Measurements from ENCODE around the gene FASN. TPM values are rescaled to one million over a fixed set of nuclear protein-coding genes. Genes with fewer than 3 reads are reported as not detected.
A peak's percentile ranks its signal among the peaks of the same experiment; 100 is the strongest.

FASN gene
- total RNA-seq, 1 experiment from 2014 or later: 89.9 TPM

GRCh38 chr17:82117139-82118090 is 19.4 kb upstream of the FASN start:
- no peak for DNase-seq (ENCODE audit: low spot score)

GRCh38 chr17:82116246-82116645 is 18.2 kb upstream of the FASN start:
- no peak for DNase-seq (ENCODE audit: low spot score)

- DNase-seq (ENCODE audit: low spot score): no peak
Measured at GRCh38 chr17:82114872-82115271, 16.8 kb upstream of the FASN start.

- DNase-seq (ENCODE audit: low spot score): no peak
Measured at GRCh38 chr17:82114447-82114846, 16.4 kb upstream of the FASN start.

GRCh38 chr17:82113941-82114340 is 15.9 kb upstream of the FASN start:
- DNase-seq (ENCODE audit: low spot score): no peak

GRCh38 chr17:82113422-82113821 is 15.4 kb upstream of the FASN start:
- DNase-seq (ENCODE audit: low spot score): no peak

GRCh38 chr17:82112914-82113311 is 14.9 kb upstream of the FASN start:
- DNase-seq (ENCODE audit: low spot score): no peak

- DNase-seq (ENCODE audit: low spot score): no peak
Measured at GRCh38 chr17:82112181-82112913, 14.3 kb upstream of the FASN start.

- DNase-seq (ENCODE audit: low spot score): peak; percentile 37
Measured at GRCh38 chr17:82110298-82110697, 12.3 kb upstream of the FASN start.

GRCh38 chr17:82108961-82109475 is 11.0 kb upstream of the FASN start:
- no peak for DNase-seq (ENCODE audit: low spot score)

GRCh38 chr17:82108496-82108945 is 10.5 kb upstream of the FASN start:
- DNase-seq (ENCODE audit: low spot score): no peak

GRCh38 chr17:82108038-82108437 is 10.0 kb upstream of the FASN start:
- no peak for DNase-seq (ENCODE audit: low spot score)

- DNase-seq (ENCODE audit: low spot score): no peak
Measured at GRCh38 chr17:82107341-82107860, 9.4 kb upstream of the FASN start.

GRCh38 chr17:82106688-82107305 is 8.8 kb upstream of the FASN start:
- no peak for DNase-seq (ENCODE audit: low spot score)

- DNase-seq (ENCODE audit: low spot score): peak; percentile 81
Measured at GRCh38 chr17:82105882-82106687, 8.0 kb upstream of the FASN start.

GRCh38 chr17:82105417-82105881 is 7.4 kb upstream of the FASN start:
- DNase-seq (ENCODE audit: low spot score): no peak

GRCh38 chr17:82104797-82105416 is 6.9 kb upstream of the FASN start:
- DNase-seq (ENCODE audit: low spot score): no peak

- DNase-seq (ENCODE audit: low spot score): no peak
Measured at GRCh38 chr17:82103553-82104451, 5.8 kb upstream of the FASN start.

All from A172 (cell line).